HG03025 (cell line): ENCODE measurements around the gene CAMK2A.

Experiments used
- ATAC-seq: cut with Tn5 transposase; IDR thresholded peaks from one replicate; pipeline ENCODE4 v1.9.1; 2021; ENCODE audit warnings: mild to moderate bottlenecking, moderate library complexity; ENCODE audit not compliant: unreplicated experiment, low FRiP score

CAMK2A gene

DNA sequence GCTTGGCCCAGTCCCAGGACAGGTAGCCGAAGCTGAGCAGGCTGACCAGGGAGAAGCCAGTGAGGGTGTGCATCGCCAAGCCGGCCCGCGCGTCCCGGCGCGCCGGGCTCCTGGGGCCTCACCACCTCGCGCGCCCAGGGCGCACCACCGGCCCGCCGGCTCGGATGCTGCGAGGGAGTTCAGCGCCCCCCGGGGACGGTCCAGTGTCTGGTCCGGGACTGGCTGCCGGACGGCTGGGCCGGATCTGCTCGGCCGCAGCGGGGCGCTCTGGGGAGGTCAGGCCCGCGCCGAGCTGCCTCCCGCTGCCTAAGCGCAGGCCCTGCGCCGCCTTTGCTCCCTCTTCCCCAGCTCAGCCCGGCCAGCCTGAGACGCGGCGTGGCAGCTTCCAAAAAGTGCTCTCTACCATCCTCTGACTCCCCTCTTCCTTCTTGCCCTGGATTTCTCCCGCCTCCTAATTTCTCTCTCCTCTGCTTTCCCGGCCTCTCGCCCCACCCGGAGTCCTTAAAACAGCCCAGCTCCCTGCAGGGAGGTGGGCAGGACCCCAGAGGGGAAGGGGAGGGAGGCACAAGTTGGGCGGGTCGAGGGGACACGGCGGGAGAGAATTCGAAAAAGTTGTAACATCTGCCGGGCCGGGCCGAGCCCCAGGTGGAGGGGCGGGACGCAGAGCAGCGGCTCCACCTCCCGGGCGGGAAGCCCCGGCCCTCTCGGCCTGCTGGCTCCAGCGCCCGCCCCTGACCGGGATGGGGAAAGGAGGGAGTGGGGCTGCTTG, 12.9 kb upstream of the CAMK2A start, which contains the start of gene ARSI:
Gene ARSI, minus strand, starts transcription at position 605 of the 769 bp plus-strand sequence. Its CDS starts 532 bp downstream, at position 73.
- no peak for ATAC-seq

GRCh38 chr5:150301901-150302300, 12.3 kb upstream of the CAMK2A start:
- ATAC-seq: no peak

DNA sequence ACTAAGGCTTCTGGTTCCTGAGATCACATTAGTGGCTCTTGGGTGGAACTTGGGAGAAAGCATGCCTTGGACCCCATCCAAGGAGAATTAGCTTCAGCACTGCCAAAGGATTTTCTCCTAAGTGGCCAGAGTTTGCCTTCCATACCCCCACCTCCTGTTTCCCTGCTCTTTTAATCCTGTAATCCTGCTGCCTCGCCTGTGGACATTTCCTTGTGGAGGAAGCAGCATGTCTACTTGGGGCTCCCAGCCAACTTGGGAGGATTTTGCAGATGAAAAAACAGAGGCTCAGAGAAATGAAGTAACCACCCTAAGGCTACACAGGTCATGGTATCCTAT, 11.6 kb upstream of the CAMK2A start:
- no peak for ATAC-seq

DNA sequence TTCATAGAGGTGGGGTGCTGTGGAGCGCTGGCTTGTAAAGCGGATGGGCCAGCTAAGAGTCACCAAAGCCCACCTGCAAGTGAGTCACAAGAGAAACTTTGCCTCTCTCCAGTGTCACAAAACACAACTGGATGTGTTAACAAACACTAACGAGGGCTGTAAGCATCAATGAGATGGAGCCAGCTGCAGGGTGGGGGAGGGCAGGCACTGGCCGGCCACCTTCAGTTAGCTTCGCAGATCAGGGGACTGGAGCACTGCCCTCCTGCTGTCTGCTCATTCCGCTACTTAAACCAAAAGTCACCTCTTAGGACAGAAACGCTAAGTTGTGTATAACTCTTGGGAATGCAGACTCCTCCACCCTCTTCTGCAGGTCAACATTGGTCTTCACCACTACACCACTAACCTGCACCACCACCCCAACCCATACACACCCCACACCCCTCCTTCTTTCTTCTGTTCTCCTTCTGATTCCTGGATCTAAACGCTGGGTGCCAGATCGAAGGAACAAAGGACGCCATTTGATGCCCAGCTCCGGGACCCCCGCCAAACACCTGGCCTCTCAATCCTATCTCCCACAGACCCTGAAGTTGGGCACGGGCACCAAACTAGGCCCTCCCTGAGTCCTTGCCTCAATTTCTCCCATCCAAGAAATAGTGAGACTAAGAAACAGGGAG, 11.1 kb upstream of the CAMK2A start:
- no peak for ATAC-seq

DNA sequence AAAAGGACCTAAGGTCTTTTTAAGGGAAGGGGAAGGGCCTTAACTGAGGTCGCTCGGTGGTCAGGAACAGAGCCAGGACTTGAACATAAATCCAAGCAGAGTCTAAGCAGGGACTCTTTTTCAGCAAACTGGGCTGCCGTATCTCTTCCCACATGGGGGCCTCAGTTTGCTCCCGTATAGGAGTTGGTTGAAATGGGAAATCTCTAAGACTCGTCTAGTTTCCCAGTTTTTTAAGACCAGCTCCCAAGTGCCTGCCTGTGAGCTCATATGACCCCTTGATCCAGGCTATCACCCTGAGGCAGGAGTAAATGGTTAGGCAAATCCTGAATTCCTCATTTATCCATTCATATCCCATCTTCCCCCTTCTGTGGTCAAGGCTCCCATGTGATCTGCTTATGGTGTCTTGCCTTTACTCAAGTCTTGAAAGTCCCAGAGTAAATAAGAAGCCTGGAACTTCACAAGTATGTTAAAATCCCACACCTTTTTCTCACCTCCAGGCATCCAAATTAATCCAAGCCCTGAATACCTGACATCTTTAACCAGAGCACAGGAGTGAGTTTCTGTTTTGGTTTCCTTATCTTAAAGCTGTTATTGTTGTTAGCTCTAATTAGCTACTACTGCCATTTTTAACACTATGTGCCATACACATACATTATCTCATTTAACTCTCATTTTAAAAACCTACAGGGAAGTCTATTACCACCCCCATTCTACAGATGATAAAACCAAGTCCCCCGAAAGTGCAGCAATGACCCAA, 10.2 kb upstream of the CAMK2A start:
- ATAC-seq: no peak

DNA sequence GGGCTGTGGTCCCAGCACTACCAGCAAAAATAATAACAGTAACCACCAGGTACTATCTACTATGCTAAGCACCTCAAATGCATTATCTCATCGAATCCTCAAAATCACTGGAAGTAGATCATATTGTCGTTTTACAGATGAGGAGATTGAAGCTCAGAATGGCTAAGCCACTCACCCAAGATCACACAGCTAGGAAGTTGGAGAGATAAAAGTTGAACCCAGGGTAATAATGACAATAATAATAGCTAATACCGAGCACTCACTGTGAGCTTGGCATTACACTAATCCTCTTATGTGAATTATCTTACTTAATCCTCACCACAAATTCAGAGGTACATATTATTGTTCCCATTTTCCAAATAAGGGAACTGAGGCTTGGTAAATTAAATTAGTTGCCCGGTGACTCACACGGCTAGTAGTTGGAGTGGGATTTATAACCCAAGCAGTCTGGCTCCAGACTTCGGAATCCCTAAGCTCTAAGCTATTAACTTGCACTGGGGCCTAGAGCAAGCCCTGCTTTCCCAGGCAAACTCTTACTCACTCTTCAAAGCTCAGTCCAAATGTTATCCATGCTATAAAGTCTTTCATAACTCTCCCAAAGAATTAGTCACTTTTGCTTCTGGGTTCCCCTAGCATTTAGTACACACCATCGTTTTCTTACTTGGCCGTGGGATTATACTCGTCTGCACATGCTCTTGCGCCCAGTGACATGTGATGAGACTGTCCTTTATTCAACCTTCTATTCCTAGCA, 9.3 kb upstream of the CAMK2A start:
- ATAC-seq: no peak

DNA sequence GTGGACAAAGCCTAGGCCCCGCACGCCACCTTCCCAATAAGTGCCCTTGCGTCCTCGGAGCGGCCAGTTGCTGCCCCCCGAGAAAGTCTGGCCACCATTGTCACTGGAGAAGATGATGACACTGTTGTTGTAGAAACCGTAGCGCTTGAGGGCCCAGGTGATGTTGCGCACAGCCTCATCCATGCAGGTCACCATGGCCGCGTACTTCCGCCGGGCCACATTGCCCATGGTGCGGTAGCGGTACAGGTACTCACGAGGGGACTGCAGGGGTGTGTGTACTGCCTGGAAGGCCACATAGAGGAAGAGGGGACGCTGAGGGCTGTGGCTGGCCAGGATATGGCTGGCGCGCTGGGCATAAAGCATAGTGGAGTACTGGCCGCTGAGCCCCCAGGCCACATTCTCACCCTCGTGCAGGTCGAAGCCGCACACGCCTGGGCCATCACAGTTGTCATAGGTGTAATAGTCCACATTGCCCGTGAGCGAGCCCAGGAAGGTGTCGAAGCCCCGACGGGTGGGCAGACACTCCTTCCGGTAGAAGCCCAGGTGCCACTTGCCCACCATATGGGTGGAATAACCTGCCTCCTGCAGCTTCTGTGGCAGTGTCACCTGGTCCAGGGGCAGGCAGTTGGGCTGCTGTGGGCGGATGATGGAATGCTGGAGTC, 8.5 kb upstream of the CAMK2A start:
- ATAC-seq: no peak

DNA sequence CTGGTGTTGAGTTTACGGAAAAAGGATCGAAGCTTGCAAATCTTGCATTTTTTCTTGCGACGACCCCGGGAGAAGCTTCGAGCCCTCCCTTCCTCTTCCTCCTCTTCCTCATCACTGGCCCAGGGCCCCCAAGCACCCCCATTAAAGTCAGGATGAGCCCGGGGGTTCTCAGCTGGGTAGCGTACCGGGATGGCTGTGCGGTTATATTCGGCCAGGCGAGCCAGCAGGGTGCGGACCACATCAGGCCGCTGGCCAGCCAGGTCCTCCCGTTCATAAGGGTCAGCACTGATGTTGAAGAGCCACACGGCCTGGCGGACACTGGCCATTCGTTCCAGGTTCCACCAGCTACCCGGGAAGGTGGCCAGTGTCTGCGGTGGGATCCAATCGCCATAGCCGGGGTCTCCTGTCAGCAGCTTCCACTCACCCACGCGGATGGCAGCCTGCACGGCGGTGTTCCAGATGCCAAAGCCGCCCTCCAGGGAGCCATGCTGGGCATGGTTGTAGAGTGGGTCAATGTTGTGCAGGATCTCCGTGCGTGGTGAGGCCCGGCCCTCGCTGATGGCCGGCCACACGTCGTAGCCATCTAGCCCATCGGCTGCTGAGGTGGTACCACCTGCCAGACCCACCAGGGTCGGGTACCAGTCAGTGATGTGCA, 7.8 kb upstream of the CAMK2A start:
- ATAC-seq: no peak

DNA sequence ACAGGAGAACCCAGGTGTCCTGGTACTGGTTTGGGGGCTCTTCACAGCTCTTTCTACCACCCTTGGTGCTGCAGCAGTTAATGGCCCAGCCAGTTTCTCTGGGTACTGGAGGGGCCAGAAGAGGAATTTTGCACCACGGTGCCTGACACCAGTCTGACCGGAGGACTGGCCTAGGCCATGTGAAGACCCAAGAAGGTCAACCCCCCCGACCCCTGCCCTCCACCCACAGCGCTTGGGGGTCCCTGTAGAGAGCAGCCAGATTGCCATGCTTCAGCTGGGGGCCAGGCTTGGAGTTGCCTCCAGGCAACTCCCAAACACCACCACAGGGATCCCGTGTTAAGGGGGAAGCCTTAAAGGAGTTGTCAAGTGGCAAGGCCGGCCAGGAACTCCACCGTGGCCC, 6.9 kb upstream of the CAMK2A start:
- no peak for ATAC-seq

DNA sequence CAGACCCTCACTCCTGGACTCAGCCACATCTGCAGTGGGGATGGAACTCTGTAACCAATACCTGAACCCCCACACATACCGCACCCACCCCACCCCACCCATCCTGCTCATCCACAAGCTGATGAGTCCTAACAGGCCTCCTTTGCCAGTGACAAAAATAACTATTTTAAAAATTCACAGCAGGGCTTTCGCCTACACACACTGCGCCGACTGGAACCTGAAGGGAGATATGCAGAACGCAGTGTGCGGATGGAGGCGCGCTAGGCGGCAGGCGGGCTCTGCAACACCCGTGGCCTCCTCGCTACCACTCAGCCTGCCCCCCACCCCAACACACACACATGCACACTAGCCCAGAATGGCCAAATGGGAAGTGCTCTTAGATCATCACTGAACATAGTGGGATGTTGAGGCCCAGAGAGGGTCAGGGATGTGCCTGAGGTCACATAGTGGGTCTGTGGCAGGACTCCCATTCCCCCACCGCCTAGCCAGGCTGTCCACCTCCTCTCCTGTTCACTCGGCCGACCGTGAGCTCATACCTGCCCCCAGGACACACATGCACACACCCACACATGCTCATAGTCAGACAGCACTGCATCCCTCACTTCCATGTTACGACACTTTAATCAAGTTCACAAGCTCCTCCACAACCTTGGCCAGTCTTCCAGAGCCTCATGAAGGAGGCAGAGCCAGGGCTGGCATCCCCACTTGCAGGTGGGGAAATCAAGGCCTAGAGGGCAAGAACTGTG, 6.3 kb upstream of the CAMK2A start:
- ATAC-seq: no peak

- ATAC-seq: no peak
These were observed 5.6 kb upstream of the CAMK2A start for GRCh38 chr5:150295172-150295634.

DNA sequence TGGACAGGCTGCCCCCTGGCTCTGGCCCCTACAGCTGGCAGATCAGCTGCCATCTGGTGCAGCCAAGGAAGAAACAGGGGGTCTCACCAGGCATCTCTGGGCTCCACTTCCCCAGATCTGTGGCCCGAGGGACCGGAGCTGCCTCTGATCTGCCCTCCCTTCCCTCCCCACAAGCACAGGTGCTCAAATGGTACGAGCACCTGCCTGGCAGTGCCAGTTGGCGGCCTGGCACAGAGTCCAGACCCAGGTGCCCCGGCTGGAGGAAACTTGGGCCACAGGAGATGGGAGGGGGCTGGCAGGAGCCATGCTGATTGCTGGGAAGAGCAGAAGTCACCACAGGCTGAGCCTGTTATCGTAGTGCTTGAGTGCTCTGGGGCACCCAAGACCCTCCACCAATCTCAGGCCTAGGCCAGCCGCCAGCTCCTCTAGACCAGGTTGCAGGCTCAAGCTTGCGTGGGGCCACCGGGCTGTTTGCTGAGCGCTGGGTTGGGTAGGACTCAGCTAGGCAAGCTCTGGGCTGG, 5.0 kb upstream of the CAMK2A start:
- ATAC-seq: no peak

GRCh38 chr5:150293091-150293941, 3.7 kb upstream of the CAMK2A start:
- ATAC-seq: no peak

DNA sequence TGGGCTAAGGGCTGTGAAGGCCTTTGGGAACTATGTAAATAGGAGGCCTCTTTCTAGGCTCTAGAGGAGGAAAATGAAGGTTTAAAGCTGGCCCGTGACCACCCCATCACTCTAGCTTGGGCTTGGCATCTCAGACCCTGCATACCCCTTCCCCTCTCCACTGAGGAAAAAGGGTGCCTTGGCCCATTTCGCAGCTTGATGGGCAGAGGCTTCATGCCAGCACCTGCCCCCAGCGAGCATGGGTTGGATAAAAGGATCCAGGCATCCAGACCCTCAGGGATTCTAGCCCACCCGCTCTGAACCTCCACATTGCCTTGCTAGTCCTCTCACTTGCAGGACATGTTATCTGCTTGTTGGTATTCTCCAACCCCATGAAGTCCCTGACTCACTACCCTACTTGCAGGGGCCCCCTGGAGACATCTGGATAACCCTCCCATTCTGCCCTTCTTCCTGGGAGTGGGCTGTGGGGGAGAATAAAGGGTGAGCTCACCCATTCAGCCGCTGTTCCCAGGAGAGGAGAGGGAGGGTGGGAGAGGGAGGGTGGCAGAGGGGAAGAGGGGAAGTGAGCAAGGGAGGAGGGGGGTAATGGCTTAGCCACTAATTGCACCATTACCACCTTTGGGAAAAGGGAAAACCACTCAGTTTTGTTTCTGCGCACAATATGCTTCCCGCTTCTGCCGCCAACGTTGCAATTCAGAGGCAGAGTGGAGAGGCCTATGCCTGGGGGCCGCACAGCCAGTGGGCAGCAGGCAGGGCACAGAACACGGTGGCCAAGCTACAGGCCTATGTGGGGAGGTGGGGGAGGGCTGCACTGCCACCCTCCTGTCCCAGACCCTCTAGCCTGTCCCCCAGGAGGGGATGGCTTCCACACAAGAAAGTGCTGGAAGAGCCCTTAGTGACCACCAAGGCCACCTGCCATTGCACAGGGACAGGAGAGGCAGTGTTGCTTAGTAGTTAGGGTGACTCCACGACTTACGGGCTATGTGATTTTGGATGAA, 2.1 kb upstream of the CAMK2A start:
- no peak for ATAC-seq

DNA sequence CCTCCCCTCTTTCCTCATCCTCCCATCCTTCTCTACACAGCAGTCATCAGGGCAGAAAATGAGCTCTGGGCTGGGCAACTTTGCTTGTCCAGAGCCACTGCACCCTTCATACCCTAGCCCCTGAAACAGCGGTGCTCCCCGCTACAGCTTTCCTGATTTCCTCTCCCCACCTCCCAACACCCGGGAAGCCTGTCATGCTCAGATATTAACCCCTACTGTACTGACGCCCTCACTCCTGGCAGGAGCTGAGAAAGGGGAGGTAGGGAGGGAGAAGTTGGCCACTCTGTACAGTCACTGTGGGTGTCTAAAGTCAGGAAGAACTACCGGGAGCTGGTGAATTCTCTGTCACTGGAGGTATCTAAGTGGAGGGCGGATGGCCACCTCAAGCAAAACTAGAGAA, 782 bp downstream of the CAMK2A start:
- ATAC-seq: no peak

DNA sequence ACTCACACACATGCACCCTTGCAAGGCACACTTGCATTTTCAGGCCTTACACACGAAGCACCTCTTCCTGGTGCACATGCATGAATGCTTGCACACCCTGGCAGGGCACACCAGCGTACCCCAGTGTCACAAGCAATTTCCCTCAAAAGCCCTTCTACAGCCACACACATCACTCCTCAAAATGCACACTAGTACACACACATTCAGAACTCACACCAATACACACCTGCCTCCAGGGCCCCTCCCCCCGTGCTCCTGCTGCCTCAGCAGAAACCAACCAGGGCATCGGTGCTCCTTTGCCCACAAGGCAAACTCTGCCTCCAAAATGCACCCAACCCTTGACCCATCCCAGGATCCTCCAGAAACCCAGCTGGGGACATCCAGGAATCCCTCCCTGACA, 1.2 kb downstream of the CAMK2A start:
- ATAC-seq: no peak

- no peak for ATAC-seq
These were observed 2.8 kb downstream of the CAMK2A start for GRCh38 chr5:150286820-150287219.
